ENCODE data around the gene CA14.
A peak's percentile ranks its signal among the peaks of the same experiment; 100 is the strongest.

CA14 gene

DNA sequence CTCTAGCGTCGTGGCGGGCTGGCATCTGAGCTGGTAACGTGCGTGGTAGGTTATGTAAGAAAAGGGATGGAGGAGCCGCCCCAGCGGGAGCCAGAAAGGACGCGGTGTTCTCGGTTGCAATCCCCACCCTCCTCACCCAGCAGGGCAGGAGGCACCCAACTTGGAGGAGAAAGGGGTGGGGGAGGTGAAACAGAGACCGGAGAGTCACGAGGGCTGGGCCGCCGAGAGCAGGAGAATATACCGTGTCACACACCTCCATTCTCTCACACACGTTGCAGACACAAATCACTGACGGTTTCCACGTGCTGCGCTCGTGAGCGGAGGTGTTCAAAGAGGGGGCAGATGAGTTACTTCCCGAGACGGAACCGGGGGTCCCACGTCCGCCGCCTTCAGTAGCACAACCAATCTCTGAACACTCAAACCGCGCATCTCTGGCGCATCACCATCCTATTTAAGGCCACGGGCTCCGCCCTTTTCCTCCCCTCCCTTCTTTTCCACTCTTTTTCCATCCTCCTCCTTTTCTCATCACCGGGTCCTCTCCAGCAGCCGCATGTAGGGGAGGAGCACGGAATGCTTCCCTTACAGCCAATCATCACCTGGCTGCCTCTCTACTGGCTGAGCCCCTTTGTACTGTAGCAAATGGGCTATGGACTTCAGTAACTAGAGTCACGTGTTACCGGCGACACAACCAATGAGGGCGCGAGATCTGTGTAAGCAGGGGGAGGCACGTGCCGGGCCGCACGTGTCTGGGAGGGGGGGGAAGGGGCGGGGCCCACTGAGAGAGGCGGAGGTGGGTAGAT, 24.4 kb downstream of the CA14 start, which contains the start of gene CIART:
CIART (plus strand) TSS at position 797 of the 800 bp plus-strand sequence. CDS start 714 bp downstream, outside the sequence.
- TF ChIP-seq GABPA (IDR thresholded peaks at IDR 0.05; ENCODE audit: low read depth) = no peak
- no peak for TF ChIP-seq SPI1 (IDR thresholded peaks at IDR 0.05; ENCODE audit: borderline replicate concordance, low read depth)
- TF ChIP-seq, protein P1, sequence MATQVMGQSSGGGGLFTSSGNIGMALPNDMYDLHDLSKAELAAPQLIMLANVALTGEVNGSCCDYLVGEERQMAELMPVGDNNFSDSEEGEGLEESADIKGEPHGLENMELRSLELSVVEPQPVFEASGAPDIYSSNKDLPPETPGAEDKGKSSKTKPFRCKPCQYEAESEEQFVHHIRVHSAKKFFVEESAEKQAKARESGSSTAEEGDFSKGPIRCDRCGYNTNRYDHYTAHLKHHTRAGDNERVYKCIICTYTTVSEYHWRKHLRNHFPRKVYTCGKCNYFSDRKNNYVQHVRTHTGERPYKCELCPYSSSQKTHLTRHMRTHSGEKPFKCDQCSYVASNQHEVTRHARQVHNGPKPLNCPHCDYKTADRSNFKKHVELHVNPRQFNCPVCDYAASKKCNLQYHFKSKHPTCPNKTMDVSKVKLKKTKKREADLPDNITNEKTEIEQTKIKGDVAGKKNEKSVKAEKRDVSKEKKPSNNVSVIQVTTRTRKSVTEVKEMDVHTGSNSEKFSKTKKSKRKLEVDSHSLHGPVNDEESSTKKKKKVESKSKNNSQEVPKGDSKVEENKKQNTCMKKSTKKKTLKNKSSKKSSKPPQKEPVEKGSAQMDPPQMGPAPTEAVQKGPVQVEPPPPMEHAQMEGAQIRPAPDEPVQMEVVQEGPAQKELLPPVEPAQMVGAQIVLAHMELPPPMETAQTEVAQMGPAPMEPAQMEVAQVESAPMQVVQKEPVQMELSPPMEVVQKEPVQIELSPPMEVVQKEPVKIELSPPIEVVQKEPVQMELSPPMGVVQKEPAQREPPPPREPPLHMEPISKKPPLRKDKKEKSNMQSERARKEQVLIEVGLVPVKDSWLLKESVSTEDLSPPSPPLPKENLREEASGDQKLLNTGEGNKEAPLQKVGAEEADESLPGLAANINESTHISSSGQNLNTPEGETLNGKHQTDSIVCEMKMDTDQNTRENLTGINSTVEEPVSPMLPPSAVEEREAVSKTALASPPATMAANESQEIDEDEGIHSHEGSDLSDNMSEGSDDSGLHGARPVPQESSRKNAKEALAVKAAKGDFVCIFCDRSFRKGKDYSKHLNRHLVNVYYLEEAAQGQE (IDR thresholded peaks at IDR 0.05; ENCODE audit: insufficient replicate concordance, low read depth) = no peak
- TF ChIP-seq, protein P2, sequence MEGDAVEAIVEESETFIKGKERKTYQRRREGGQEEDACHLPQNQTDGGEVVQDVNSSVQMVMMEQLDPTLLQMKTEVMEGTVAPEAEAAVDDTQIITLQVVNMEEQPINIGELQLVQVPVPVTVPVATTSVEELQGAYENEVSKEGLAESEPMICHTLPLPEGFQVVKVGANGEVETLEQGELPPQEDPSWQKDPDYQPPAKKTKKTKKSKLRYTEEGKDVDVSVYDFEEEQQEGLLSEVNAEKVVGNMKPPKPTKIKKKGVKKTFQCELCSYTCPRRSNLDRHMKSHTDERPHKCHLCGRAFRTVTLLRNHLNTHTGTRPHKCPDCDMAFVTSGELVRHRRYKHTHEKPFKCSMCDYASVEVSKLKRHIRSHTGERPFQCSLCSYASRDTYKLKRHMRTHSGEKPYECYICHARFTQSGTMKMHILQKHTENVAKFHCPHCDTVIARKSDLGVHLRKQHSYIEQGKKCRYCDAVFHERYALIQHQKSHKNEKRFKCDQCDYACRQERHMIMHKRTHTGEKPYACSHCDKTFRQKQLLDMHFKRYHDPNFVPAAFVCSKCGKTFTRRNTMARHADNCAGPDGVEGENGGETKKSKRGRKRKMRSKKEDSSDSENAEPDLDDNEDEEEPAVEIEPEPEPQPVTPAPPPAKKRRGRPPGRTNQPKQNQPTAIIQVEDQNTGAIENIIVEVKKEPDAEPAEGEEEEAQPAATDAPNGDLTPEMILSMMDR (IDR thresholded peaks at IDR 0.05; ENCODE audit: insufficient read depth, low read length) = no peak
- TF ChIP-seq POLR2AphosphoS5 (IDR thresholded peaks at IDR 0.05; ENCODE audit: low read depth) = no peak
- H3K27me3 ChIP-seq (ENCODE audit: insufficient read depth, poor library complexity, severe bottlenecking) = peaks cover 2% of the 10 kb centered on the region
- peak; percentile 55 to 65 for DNase-seq (ENCODE audit: low read depth in 1 of 2, low spot score in 1 of 2)
- H3K4me3 ChIP-seq (replicated peaks; ENCODE audit: insufficient read depth, low read length) = peak within 1 kb of the TSS; percentile 31
- no peak within 1 kb of the TSS for H3K27ac ChIP-seq (replicated peaks)

DNA sequence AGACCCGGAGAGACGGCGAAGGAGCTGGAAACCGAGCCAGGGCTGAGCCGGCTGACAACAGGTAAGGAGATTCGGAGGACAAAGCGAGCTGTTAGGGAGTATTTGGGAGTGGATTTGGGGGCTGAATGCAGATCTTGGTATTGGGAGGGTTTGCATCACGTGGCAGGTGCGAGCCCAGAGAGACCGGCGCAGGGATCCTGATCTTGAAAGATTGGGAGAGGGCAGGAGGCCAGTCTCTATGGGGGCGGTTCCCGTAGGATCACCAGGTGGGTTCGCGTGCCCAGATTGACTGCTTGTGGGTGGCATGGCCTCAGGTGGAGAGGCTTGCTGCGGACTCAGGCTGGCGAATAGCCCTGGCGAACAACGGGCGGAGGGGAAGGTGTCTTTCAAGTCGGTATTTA, 25.0 kb downstream of the CA14 start:
- Histone ChIP-seq H3K27ac (replicated peaks) (no peak overlapping the region), H3K27me3 (ENCODE audit: insufficient read depth, poor library complexity, severe bottlenecking) (peaks cover 2% of the 10 kb centered on the region), H3K4me3 (replicated peaks; ENCODE audit: insufficient read depth, low read length) (no peak overlapping the region)
- no peak for DNase-seq (ENCODE audit: low read depth in 1 of 2, low spot score in 1 of 2)
- no peak for TF ChIP-seq SPI1 (IDR thresholded peaks at IDR 0.05; ENCODE audit: borderline replicate concordance, low read depth)
- TF ChIP-seq, protein P1 (IDR thresholded peaks at IDR 0.05; ENCODE audit: insufficient replicate concordance, low read depth) = no peak
- no peak for TF ChIP-seq GABPA (IDR thresholded peaks at IDR 0.05; ENCODE audit: low read depth)
- TF ChIP-seq, protein P2 (IDR thresholded peaks at IDR 0.05; ENCODE audit: insufficient read depth, low read length) = no peak
- no peak for TF ChIP-seq POLR2AphosphoS5 (IDR thresholded peaks at IDR 0.05; ENCODE audit: low read depth)

DNA sequence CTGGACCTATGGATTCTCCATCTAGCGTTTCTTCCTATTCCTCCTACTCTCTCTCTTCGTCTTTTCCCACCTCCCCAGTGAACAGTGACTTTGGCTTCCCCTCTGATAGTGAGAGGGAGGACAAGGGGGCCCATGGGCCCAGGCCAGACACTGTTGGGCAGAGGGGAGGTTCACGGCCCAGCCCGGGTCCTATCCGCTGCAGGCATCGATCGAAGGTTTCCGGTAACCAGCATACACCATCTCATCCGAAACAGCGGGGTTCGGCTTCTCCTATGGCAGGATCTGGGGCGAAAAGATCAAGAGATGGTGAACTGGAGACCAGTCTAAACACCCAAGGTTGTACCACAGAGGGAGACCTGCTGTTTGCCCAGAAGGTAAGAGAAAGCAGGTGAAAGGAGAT, 25.7 kb downstream of the CA14 start:
- Histone ChIP-seq H3K27me3 (ENCODE audit: insufficient read depth, poor library complexity, severe bottlenecking) (peaks cover 2% of the 10 kb centered on the region), H3K4me3 (replicated peaks; ENCODE audit: insufficient read depth, low read length) (no peak overlapping the region), H3K27ac (replicated peaks) (no peak overlapping the region)
- TF ChIP-seq, protein P1 (IDR thresholded peaks at IDR 0.05; ENCODE audit: insufficient replicate concordance, low read depth) = no peak
- DNase-seq (ENCODE audit: low read depth in 1 of 2, low spot score in 1 of 2) = no peak

All from HL-60 (cell line).